ENCODE data around the gene CAMTA1.

DNA sequence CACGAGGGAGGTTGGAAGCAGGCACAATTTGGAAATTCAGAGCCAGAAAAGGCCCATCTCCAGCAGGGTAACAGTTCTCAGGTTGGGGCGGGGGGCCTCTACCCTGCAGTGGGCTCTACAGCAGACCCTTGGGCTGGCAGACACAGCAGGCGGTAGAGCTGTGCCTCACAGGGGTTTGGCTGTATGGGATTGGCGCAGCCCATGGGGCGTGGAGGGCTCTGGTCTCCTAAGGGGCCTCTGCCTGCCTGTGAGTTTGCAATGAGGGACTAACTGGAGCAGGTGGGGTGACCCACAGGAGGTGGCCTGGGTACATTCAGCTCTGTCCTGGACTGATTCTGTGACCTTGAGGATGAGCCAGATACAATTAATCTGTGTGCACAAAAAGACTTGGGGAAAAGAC, 124.1 kb downstream of the CAMTA1 start:
- TF ChIP-seq, protein P1, sequence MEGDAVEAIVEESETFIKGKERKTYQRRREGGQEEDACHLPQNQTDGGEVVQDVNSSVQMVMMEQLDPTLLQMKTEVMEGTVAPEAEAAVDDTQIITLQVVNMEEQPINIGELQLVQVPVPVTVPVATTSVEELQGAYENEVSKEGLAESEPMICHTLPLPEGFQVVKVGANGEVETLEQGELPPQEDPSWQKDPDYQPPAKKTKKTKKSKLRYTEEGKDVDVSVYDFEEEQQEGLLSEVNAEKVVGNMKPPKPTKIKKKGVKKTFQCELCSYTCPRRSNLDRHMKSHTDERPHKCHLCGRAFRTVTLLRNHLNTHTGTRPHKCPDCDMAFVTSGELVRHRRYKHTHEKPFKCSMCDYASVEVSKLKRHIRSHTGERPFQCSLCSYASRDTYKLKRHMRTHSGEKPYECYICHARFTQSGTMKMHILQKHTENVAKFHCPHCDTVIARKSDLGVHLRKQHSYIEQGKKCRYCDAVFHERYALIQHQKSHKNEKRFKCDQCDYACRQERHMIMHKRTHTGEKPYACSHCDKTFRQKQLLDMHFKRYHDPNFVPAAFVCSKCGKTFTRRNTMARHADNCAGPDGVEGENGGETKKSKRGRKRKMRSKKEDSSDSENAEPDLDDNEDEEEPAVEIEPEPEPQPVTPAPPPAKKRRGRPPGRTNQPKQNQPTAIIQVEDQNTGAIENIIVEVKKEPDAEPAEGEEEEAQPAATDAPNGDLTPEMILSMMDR (IDR thresholded peaks at IDR 0.05): no peak
- TF ChIP-seq POLR2A (IDR thresholded peaks at IDR 0.05): no peak
